ENCODE measurements around the gene LIN54. TPM values are rescaled to one million over a fixed set of nuclear protein-coding genes. Genes with fewer than 3 reads are reported as not detected.
A peak's percentile ranks its signal among the peaks of the same experiment; 100 is the strongest.

Gene LIN54
- total and polyA plus RNA-seq, 9 of the 15 experiments (the other 6 are each of a cell fraction or from before 2014, with no cell fraction given) = 2.2 to 22.5 (median 15.8) TPM

- peak; percentile 76 for TF ChIP-seq CHD1 (IDR thresholded peaks at IDR 0.05; ENCODE audit: low read length)
- TF ChIP-seq, protein P1, sequence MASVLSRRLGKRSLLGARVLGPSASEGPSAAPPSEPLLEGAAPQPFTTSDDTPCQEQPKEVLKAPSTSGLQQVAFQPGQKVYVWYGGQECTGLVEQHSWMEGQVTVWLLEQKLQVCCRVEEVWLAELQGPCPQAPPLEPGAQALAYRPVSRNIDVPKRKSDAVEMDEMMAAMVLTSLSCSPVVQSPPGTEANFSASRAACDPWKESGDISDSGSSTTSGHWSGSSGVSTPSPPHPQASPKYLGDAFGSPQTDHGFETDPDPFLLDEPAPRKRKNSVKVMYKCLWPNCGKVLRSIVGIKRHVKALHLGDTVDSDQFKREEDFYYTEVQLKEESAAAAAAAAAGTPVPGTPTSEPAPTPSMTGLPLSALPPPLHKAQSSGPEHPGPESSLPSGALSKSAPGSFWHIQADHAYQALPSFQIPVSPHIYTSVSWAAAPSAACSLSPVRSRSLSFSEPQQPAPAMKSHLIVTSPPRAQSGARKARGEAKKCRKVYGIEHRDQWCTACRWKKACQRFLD (CRISPR knock-in tag; IDR thresholded peaks at IDR 0.05) = no peak
- peak; percentile 57 to 65; a peak in 3 of 4 replicates for TF ChIP-seq SIN3A (IDR thresholded peaks at IDR 0.05; ENCODE audit: borderline replicate concordance in 2 of 2, control insufficient read depth in 1 of 2, low read depth in 2 of 2, low read length in 2 of 2)
These were observed 110.6 kb downstream of the LIN54 start (continued) for GRCh38 chr4:82900066-82900410.

DNA sequence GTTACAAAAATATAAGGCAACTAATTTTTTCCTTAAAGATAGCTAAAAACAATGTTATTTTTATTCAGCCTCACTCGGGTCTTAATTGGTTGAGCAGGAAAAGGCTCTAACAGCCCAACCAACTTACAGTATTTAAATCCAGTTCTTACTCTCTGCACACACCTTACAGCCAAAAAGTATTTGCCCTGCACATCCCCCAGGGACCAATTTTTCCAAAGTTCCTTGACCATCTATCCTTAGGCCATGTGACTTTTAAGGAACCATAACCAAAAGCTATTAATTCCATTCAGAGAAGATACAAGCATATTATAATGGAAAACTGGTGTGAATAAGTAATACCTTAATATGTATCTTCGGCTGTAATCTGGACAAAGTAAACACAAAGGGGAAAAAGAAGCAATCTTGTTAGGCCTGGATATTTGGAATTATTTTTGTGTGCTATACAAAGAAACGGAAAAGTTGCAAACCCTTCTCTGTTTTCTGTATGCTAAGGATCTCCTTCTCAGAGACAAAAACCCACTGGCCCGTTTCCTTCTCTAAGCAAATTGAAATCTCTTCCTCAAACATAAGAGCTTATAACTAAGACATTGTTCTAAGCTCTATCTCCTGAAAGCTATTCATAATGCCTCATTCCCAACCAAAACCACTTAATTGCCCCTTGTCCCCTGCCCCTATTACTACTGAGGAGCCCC, 111.1 kb downstream of the LIN54 start:
- in situ Hi-C loops (cut with MboI) (no loop called here), intact Hi-C loops (cut with micrococcal nuclease) (loop anchor here (2.0 to 5.0 kb wide), 4 partner anchors 113 to 527 kb away; partner anchors contain the start of genes COPS4, COQ2 and HNRNPD)
- POLR2A ChIA-PET = interaction anchor here (0.7 to 3.1 kb wide), 15 partner anchors 9 to 386 kb away, joined by 3 to 39 read pairs (median 4); partner anchors contain the start of genes COPS4, LIN54 and SEC31A
- peaks cover 7% of the 10 kb centered on the region; the same call in 1 of the 2 replicates for H4K20me1 ChIP-seq (replicated peaks; ENCODE audit: control insufficient read depth, insufficient read depth, low read length)
- H2AFZ ChIP-seq (ENCODE audit: low read depth, low read length) = peak overlapping the region; percentile 87
- H3K27ac ChIP-seq (ENCODE audit: extremely low read depth, low read depth, low read length) = peak overlapping the region; percentile 100
- FAIRE-seq (no peak), DNase-seq (ENCODE audit: extremely low read depth in 1 of 4, low spot score in 3 of 4) (no peak), ATAC-seq (peak; percentile 1; the same call in 2 of the 3 replicates)
- 2% methylated on average over 4 of the region's 4 CpGs for WGBS (ENCODE audit: insufficient coverage, low coverage, missing lambda C conversion rate)
- H3K9me3 ChIP-seq (replicated peaks; ENCODE audit: control insufficient read depth, insufficient read depth, low read depth, low read length) = no peaks in the 10 kb centered on the region
- H3K9ac ChIP-seq (ENCODE audit: insufficient read depth in 1 of 2, low read depth in 2 of 2, low read length in 2 of 2) = peak overlapping the region; percentile 85 to 99
- no peaks in the 10 kb centered on the region for H3K9me1 ChIP-seq (ENCODE audit: control insufficient read depth, insufficient read depth, low read length)
- H3K79me2 ChIP-seq (ENCODE audit: control insufficient read depth, insufficient read depth, low read length) = peaks cover 76% of the 10 kb centered on the region
- H3K4me3 ChIP-seq = peak overlapping the region; percentile 75
- H3K27me3 ChIP-seq (ENCODE audit: control insufficient read depth in 2 of 2, insufficient read depth in 2 of 2, low read length in 2 of 2) = no peaks in the 10 kb centered on the region
- H3K4me2 ChIP-seq (ENCODE audit: insufficient read depth, low read length) = peak overlapping the region; percentile 100
- H3K4me1 ChIP-seq (replicated peaks in 1 of 2; ENCODE audit: control insufficient read depth in 2 of 2, insufficient read depth in 2 of 2, low read length in 2 of 2) = peaks cover 5 to 9% of the 10 kb centered on the region in 2 experiments; a peak in 4 of 5 replicates
- peaks cover 46% of the 10 kb centered on the region for H3K36me3 ChIP-seq (ENCODE audit: control insufficient read depth, insufficient read depth, low read length)
- BruUV-seq (replicated peaks) = no TSS peak
- CTCF ChIA-PET (ENCODE audit: low intra/inter-chr PET ratio) = no interaction called here
- TF ChIP-seq ZNF347 (CRISPR knock-in tag; IDR thresholded peaks at IDR 0.05; ENCODE audit: low read depth) (no peak), KLF10 (CRISPR knock-in tag; IDR thresholded peaks at IDR 0.05) (no peak), ZNF507 (tag; conservative IDR thresholded peaks at IDR 0.05) (no peak), LARP7 (IDR thresholded peaks at IDR 0.05) (no peak), POLR2G (IDR thresholded peaks at IDR 0.05; ENCODE audit: low read depth, low read length) (no peak; the same call in 1 of the 2 replicates), CBX3 (IDR thresholded peaks at IDR 0.05; ENCODE audit: borderline replicate concordance in 1 of 2, low read length in 2 of 2) (no peak), ZNF253 (CRISPR knock-in tag; conservative IDR thresholded peaks at IDR 0.05) (no peak), ZFP36 (IDR thresholded peaks at IDR 0.05; ENCODE audit: low read depth, low read length, partially characterized antibody) (no peak), FOXK2 (conservative IDR thresholded peaks at IDR 0.05 in 1 of 2, IDR thresholded peaks at IDR 0.05 in 1 of 2; ENCODE audit: low read depth in 2 of 2) (no peak), ZNF584 (CRISPR knock-in tag; IDR thresholded peaks at IDR 0.05; ENCODE audit: low read depth) (no peak), CREB5 (CRISPR knock-in tag; IDR thresholded peaks at IDR 0.05) (no peak), ZBED1 (IDR thresholded peaks at IDR 0.05) (no peak)
- TF ChIP-seq, protein P2, sequence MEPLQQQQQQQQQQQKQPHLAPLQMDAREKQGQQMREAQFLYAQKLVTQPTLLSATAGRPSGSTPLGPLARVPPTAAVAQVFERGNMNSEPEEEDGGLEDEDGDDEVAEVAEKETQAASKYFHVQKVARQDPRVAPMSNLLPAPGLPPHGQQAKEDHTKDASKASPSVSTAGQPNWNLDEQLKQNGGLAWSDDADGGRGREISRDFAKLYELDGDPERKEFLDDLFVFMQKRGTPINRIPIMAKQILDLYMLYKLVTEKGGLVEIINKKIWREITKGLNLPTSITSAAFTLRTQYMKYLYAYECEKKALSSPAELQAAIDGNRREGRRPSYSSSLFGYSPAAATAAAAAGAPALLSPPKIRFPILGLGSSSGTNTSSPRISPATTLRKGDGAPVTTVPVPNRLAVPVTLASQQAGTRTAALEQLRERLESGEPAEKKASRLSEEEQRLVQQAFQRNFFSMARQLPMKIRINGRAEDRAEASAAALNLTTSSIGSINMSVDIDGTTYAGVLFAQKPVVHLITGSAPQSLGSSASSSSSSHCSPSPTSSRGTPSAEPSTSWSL (CRISPR knock-in tag; IDR thresholded peaks at IDR 0.05; ENCODE audit: borderline replicate concordance) = no peak
